ENCODE results near the gene SLC39A11. TPM values are rescaled to one million over a fixed set of nuclear protein-coding genes. Genes with fewer than 3 reads are reported as not detected.

SLC39A11 gene
- total RNA-seq, 1 experiment from 2014 or later: 15.2 TPM

DNA sequence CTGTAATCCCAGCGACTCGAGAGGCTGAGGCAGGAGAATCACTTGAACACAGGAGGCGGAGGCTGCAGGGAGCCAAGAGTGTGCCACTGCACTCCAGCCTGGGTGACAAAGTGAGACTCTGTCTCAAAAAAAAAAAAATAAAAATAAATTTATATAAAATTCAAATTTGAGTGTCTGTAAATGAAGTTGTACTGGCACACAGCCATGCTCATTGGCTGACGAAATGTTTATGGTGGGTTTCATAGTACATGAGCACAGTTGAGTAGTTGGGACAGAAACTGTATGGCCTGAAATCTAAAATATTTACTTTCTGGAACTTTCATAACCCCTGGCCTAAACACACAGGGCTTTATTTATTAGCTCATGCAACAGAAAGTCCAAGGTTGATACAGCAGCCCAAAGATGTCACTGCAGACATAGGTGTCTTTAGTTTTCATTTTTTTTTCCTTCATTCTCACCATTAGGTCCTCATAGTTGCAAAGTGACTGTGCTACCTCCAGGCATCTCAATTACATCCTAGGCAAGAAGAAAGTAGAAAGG is 355.3 kb downstream of the SLC39A11 start:
- no peaks in the 10 kb centered on the region for H3K27me3 ChIP-seq (ENCODE audit: insufficient read depth, low read length)
- no peak overlapping the region for H2AK5ac ChIP-seq (ENCODE audit: insufficient read length, low read length)
- no peak overlapping the region for H3K27ac ChIP-seq (ENCODE audit: insufficient read length, low read depth, low read length)
- Mint-ChIP-seq H3K36me3 (ENCODE audit: insufficient read depth in 1 of 3, low read depth in 3 of 3) (no peaks in the 10 kb centered on the region), H3K9me3 (no peaks in the 10 kb centered on the region), H3K27me3 (ENCODE audit: low read depth) (no peaks in the 10 kb centered on the region; the same call in 1 of the 2 replicates), H3K4me1 (peaks cover 3 to 5% of the 10 kb centered on the region in 2 experiments), H3K27ac (no peak overlapping the region), H3K4me3 (no peak overlapping the region)
- no peak overlapping the region for H3K14ac ChIP-seq (ENCODE audit: insufficient read depth, low read length)
- no peak overlapping the region for H3K18ac ChIP-seq (ENCODE audit: insufficient read length, low read depth, low read length)
- no peak for DNase-seq
- H3K9me3 ChIP-seq (ENCODE audit: control insufficient read depth, low read depth, low read length): no peaks in the 10 kb centered on the region
- H3K4ac ChIP-seq (ENCODE audit: low read depth, low read length): no peak overlapping the region
- H3K4me2 ChIP-seq (ENCODE audit: insufficient read depth, insufficient read length, low read length): no peak overlapping the region
- no peak overlapping the region for H4K5ac ChIP-seq (ENCODE audit: insufficient read length, low read depth, low read length)
- no peak overlapping the region for H3K23ac ChIP-seq (ENCODE audit: insufficient read length, low read depth, low read length)
- no peaks in the 10 kb centered on the region for H3K4me1 ChIP-seq (ENCODE audit: insufficient read depth, low read length)
- no CpG with 5 or more reads among the region's 4 CpGs for WGBS (ENCODE audit: extremely low coverage, insufficient read length, low lambda C conversion rate)
- no peaks in the 10 kb centered on the region for H3K79me1 ChIP-seq (ENCODE audit: insufficient read depth, low read depth, low read length, poor library complexity, severe bottlenecking)
- H2BK20ac ChIP-seq (ENCODE audit: low read depth, low read length, poor library complexity, severe bottlenecking): no peak overlapping the region
- no peak overlapping the region for H2BK5ac ChIP-seq (ENCODE audit: insufficient read length, low read length)
- no peaks in the 10 kb centered on the region for H4K20me1 ChIP-seq (ENCODE audit: control insufficient read depth, insufficient read depth, insufficient read length)
- H3K9ac ChIP-seq (ENCODE audit: extremely low read depth, insufficient read length, low read length): no peak overlapping the region
- TF ChIP-seq, protein P1, sequence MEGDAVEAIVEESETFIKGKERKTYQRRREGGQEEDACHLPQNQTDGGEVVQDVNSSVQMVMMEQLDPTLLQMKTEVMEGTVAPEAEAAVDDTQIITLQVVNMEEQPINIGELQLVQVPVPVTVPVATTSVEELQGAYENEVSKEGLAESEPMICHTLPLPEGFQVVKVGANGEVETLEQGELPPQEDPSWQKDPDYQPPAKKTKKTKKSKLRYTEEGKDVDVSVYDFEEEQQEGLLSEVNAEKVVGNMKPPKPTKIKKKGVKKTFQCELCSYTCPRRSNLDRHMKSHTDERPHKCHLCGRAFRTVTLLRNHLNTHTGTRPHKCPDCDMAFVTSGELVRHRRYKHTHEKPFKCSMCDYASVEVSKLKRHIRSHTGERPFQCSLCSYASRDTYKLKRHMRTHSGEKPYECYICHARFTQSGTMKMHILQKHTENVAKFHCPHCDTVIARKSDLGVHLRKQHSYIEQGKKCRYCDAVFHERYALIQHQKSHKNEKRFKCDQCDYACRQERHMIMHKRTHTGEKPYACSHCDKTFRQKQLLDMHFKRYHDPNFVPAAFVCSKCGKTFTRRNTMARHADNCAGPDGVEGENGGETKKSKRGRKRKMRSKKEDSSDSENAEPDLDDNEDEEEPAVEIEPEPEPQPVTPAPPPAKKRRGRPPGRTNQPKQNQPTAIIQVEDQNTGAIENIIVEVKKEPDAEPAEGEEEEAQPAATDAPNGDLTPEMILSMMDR (conservative IDR thresholded peaks at IDR 0.05): no peak
- H2AFZ ChIP-seq (ENCODE audit: low read length): no peak overlapping the region
- no peaks in the 10 kb centered on the region for H3K79me2 ChIP-seq (ENCODE audit: insufficient read depth, low read length)
- H2BK12ac ChIP-seq (ENCODE audit: insufficient read length, low read depth, low read length): no peak overlapping the region
- H2BK120ac ChIP-seq (ENCODE audit: low read depth, low read length, poor library complexity, severe bottlenecking): no peak overlapping the region
- H4K91ac ChIP-seq (ENCODE audit: insufficient read length, low read depth, low read length): no peak overlapping the region
- H3K23me2 ChIP-seq (ENCODE audit: insufficient read length, low read depth, low read length, poor library complexity, severe bottlenecking): no peaks in the 10 kb centered on the region
- no peak overlapping the region for H4K8ac ChIP-seq (replicated peaks; ENCODE audit: insufficient read length, low read depth, low read length)
- no peak overlapping the region for H3T11ph ChIP-seq (ENCODE audit: low read length)
- no peak overlapping the region for H2BK15ac ChIP-seq (ENCODE audit: low read depth, low read length)
- H3K56ac ChIP-seq (ENCODE audit: insufficient read length, low read depth, low read length): no peak overlapping the region
